HG02885 (cell line): ENCODE results near the gene ZBTB12.
"Not testable (repeated sequence)": the region's sequence is repeated elsewhere in the genome, so short reads cannot be mapped to it uniquely, and the experiment has no call there.

Experiments
- ATAC-seq: cut with Tn5 transposase; IDR thresholded peaks from one replicate; pipeline ENCODE4 v1.9.1; 2021; ENCODE audit warnings: mild to moderate bottlenecking; ENCODE audit not compliant: unreplicated experiment, poor library complexity

The ZBTB12 gene

GRCh38 chr6:31857774-31858173, 44.1 kb downstream of the ZBTB12 start:
- not testable (repeated sequence) for ATAC-seq

GRCh38 chr6:31851980-31852718, 49.7 kb downstream of the ZBTB12 start:
- ATAC-seq: not testable (repeated sequence)

GRCh38 chr6:31851485-31851832, 50.4 kb downstream of the ZBTB12 start:
- no peak for ATAC-seq

GRCh38 chr6:31850765-31851484, 51.0 kb downstream of the ZBTB12 start:
- ATAC-seq: no peak
